GM18505 (cell line): Measurements from ENCODE around the gene CRTC1.

Source experiments
- ATAC-seq: cut with Tn5 transposase; IDR thresholded peaks from one replicate; pipeline ENCODE4 v1.9.1; 2021; ENCODE audit not compliant: unreplicated experiment
- POLR2A ChIP-seq: IDR thresholded peaks from 4 replicates; pipeline ENCODE4 v1.6.1; 2011; ENCODE audit warnings: borderline replicate concordance; ENCODE audit not compliant: insufficient read depth, insufficient read length; ENCODE audit errors: extremely low read depth

Gene CRTC1

DNA sequence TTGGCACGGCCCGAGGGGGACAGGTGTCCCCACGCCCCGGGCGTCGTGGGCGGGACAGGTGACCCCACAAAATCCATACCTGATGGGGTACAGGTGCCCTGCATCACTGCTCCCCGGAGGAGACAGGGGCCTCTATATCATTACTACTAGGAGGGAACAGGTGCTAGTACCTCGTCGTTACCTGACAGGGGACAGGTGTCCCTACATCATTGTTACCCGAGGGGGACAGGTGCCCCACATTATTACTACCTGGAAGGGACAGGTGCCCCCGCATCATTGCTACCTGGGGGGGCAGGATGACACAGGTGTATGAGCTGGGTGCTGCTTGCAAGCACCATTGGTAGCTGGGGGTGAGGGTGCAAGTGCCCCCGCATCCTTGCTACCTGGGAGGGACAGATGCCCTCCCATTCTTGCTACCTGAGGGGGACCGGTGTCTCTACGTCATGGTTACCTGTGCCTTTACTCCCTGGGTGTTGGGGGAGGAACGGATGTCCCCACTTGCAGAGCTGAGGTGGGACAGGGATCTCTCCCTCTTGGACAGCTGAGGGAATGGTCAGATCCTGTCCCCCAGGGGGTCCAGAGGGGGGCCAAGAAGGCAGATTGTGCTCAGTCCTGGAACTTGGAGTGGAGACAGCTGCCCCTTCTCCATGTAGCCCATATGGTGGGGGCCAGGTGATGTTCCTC, 620 bp downstream of the CRTC1 start:
- TF ChIP-seq POLR2A = no peak

DNA sequence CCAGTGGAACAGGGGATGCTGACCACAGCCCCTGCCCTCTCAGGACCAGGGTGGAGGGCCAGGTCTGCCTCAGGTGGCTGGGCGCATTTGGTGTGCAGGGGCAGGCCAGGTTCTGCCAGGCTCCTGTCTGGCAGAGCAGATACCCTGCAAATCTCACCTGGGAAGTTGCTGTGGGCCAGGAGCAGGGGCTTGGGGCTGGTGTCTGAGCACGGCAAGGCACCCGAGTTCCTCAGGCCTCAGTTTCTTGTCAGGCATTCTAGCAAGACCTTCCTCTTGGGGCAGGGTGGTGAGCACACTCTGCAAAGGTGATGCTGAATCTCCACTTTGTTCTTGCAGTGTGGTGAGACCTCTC, 1.1 kb downstream of the CRTC1 start:
- no peak for ATAC-seq
- no peak for TF ChIP-seq POLR2A

More for the DNA sequence above, 620 bp downstream of the CRTC1 start:
- no peak for ATAC-seq

DNA sequence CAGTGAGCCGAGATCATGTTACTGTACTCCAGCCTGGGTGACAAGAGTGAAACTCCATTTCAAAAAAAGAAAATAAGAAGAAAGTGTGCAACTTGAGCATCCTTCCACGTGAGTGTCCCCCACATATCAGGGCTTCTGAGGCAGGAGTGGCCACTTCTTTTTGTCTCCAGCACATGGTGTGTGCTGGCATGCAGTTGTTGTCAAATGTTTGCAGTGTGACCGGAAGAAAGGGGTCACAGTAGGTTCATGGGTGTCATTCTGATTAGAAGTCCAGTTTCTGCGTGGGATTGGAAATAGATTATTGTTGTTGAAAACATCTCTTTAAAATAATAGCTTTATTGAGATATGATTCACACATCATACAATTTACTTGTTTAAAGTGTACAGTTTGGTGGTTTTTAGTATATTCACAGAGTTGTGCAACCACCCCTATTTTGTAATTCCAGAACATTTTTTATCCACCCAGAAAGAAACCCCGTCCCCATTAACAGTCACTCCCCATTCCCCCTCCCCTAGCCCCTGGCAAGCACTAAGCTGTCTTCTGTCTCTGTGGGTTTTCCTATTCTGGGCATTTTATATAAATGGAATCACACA, 2.2 kb downstream of the CRTC1 start:
- TF ChIP-seq POLR2A = no peak
- no peak for ATAC-seq

DNA sequence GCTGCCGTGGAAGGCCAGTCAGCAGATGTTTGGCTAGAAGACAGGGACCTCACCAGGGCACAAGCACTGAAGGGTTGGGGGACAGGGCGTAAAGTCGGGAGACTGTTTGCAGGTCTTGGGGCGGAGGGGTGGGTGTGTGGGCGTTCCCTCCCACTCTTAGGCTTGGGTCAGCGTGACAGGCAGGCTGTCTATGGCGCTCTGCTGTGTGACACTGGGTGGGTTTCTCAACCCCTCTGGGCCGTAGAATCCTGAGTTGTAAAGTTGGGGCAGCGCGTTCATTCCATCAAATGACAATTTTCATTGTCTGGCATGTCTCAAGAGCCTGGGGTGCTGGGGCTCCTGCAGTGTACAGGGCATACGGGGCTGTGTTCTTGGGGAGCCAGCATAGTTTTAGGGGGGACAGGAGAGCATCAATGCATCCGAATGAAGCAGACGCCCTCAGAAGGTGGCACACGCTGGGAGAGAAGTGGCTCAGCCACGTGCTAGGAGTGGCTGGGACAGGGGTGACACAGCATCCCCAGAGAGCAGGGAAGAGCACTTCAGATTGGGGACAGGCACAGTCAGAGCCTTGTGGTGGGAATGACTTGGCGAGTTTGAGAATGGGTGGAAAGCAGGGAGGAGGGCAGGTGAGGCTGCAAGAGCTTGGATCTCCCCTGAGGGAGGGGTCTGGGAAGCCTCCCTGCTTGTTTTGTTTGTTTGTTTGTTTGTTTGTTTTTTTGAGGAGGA, 4.4 kb downstream of the CRTC1 start:
- TF ChIP-seq POLR2A = no peak
- ATAC-seq = no peak

DNA sequence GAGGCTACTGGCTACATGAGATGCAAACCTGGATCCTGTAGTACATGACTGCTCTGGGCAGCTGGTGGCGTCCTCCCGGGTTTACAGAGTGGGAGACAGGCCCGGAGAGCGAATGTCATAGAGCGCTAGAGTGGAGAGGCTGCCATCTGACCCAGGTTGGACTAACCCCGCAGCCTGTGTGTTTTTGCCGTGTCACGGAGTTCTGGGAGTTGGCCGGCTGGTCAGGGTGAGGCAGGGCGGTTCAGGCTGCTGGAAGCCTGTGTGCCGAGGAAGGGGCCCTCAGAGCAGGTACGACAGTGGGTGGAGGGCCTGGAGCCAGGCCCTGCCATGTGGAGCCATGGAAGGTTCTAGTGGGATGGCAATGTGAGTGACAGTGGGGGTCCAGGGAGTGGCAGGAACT, 12.5 kb downstream of the CRTC1 start:
- ATAC-seq = no peak
- TF ChIP-seq POLR2A = no peak

DNA sequence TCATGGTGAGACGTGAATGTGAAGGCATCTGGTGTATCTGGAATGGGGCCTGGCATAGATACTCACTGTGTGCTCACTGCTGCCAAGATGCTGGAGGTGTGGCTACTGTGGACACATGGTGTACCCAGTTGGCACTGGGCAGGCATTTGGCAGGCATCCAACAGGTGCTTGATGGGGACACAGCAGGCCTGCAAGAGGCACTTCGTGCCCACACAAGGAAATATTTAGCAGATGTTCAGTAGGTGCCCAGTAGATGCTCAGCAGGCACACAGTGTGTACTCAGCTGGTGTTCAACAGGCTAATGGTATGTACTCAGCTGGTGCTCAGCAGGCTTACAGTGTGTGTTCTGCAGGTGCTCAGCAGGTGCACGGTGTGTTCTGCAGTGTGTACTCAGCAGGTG, 14.2 kb downstream of the CRTC1 start:
- no peak for ATAC-seq
- TF ChIP-seq POLR2A = no peak

DNA sequence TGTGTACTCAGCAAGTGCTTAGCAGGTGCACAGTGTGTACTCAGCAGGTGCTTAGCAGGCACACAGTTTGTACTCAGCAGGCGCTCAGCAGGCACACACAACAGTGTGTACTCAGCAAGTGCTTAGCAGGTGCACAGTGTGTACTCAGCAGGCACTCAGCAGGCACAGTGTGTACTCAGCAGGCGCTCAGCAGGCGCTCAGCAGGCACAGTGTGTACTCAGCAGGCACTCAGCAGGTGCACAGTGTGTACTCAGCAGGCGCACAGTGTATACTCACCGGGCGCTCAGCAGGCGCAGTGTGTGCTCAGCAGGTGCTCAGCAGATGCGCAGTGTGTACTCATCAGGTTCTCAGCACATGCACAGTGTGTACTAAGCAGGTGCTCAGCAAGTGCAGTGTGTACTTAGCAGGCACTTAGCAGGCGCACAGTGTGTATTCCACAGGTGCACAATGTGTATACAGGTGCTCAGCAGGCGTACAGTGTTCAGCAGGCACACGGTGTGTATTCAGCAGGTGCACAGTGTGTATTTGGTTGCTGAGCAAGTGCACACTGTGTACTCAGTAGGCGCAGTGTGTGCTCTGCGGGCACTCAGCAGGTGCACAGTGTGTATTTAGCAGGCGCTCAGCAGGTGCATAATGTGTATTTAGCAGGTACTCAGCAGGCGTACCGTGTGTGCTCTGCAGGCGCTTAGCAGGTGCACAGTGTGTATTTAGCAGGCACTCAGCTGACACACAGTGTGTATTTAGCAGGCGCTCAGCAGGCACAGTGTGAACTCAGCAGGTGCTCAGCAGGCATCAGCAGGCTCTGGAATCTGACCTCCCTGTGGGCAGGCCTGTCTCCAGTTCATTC, 15.1 kb downstream of the CRTC1 start:
- no peak for ATAC-seq
- TF ChIP-seq POLR2A = no peak

DNA sequence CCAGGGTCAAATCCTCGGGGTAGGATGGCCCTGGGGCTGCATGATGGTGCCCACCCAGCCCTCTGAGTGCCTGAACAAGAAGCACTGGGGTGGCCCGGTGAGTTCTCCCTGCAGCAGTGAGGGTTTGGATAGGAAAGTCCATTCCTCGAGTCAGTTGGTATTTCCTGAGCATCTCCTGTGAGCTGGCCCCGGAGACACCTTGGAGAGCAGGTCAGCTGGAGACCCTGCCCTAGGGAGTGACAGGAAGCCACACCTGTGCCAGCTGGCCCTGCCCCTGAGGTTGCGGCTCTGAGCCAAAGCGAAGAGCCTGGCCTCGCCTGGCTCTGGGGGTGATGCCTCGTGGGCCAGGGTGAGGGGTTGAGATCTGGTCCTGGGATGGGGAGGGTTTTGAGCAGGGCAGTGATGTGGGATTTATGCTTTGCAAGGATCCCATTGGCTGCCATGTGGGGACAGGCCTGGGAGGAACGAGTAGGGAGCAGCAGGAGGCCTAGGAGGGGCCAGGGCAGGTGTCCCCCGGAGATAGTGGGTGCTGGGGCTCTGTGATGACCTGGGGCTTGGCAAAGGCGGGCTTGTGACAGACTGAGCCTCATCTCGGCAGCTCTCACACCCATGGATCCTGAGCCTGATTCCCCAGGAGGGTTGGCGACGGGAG, 16.0 kb downstream of the CRTC1 start:
- TF ChIP-seq POLR2A = no peak
- ATAC-seq = no peak

DNA sequence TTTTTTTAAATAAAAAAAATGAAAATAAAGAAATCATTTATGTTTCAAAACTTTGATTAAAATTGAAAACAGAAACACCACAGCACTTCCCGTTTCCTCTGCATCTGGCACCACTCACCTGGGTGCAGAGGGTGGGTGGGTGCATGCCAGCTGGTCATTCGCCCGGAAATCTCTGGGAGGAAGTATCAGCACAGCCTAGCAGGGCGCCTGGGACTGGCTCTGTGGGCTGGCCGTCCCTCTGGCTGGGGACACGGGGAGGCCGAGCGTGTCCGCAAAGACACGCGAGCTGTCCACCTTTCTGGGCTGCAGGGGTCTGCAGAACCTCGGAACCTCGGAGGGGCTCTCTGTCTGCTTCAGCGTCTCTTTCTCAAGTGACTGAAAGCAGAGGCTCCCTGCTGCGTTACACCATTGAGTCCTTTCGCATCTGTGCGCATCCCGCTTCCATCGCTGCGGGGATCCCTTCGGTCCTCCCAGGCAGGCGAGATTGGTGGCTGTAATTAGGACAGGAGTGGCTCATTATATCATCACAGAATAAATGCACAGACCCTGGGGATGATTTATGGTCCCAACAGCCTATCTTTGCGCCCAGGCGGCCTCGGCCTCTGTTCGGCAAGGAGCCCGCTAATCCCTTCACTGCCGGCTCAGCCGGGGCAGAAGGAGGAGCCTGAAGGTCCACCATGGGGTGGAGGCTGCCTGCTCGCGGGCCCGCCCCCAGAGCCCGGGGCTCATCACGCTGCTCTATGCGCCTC, 17.2 kb downstream of the CRTC1 start:
- TF ChIP-seq POLR2A = peak; percentile 36
- peak; percentile 52 for ATAC-seq

DNA sequence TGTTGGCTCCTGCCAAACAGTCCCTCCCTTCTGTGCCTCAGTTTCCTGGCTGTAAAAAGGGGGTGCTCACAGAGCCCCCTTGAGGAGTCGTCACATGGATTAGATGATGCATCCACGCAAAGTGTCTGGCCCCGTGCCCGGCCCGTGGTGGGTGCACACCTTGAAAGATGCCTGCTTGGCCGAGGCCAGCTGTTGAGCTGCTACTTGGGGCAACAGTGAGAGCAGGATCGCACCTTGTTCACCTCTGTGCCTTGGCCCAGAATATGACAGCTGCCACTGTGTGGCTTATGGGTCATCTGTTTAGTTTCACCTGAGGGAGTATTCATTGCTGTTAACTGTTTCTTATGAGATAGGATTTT, 17.7 kb downstream of the CRTC1 start:
- peak; percentile 21 for ATAC-seq
- TF ChIP-seq POLR2A = no peak

DNA sequence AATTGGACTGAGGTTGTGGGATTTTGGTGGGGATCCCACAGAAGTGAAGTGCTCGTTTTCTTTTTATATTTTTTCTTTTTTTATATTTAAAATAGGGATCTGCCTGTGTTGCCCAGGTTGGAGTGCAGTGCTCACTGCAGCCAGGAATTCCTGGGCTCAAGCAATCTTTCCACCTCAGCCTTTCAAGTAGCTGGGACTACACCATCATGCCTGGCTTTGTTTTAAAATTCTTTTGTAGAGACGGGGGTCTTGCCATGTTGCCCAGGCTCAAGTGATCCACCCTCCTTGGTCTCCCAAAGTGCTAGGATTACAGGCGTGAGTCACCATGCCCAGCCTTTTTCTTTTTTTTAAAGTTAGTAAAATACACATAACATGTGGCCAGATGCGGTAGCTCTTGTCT, 20.6 kb downstream of the CRTC1 start:
- no peak for TF ChIP-seq POLR2A
- ATAC-seq = no peak

DNA sequence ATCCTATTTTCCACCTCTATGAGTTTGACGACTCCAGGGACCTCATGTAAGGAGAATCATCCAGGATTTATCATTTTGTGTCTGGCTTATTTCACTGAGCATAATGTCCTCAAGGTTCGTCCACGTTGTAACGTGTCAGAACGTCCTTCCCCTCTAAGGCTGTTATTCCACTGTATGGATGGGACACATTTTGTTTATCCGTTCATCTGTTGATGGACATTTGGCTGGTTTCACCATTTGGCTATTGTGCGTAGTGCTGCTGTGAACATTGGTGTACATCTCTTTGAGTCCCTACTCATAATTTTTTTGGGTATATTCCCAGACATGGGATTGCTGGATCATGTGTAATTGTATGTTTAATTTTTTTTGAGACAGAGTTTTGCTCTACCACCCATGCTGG, 21.5 kb downstream of the CRTC1 start:
- no peak for TF ChIP-seq POLR2A
- ATAC-seq = no peak

DNA sequence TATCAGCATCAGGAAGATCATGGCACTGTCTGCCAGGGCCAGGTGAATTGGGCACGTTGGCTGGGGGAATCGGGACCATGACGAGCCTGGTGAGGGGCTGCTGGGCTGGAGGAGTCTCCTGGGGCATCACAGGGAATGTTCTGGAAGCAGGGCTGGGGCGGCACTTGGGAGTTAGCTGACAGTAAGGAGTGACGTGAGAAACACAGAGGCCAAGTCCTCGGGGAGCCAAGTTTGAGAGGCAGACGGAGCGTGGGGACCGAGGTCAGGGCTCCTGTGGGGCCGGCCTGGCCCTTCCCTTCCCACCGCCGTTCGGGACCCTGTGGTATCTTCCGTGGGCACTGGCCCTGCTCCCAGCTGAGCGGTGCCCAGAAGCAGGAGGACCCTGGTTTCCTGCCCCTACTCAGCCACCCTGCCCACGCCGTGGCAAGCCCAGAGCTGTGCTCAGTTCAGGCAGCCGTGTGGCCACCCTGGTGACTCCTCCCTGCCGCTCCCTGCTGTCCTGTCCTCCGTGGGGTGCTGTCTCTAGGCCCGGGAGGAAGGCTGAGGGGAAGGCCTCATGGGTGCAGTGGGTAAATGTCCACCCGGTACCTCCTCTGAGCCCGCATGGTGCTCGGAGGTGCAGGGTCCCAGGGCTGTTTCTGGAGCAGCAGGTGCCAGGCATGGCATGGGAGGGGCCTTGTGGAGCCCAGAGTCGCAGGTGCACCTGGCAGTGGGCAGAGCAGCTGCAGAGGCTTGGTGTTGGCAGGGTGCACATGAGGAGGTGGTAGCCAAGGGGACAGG, 25.2 kb downstream of the CRTC1 start:
- no peak for ATAC-seq

More for the DNA sequence above, 25.2 kb downstream of the CRTC1 start:
- TF ChIP-seq POLR2A = no peak
